ENCODE measurements around the gene CPNE4. TPM values are rescaled to one million over a fixed set of nuclear protein-coding genes. Genes with fewer than 3 reads are reported as not detected.

Gene CPNE4
- polyA plus RNA-seq, 4 donors = 0.66 to 4.8 TPM; not detected in 2

DNA sequence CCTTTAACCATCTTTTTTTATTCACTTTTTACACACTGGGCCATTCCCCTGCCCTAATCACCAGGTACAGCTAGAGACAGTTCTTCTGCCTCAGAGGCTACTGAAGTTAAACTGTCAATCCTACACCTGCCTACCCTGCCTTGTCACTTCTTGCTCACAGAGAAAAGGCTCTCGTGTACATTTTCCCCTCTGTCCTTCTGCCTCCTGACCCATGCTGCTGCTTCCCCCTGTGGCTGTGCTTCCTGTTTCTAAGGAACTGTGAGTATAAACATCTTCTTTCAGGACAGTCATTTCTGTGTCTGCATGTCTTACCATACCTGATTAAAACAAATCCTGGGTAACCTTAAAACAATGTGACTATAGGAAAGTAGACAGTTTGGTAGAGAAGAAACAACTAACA lies 295.6 kb downstream of the CPNE4 start:
- Histone ChIP-seq H3K9me3 (ENCODE audit: control insufficient read depth in 2 of 2, insufficient read depth in 1 of 2, low read depth in 1 of 2, low read length in 1 of 2) (no peaks in the 10 kb centered on the region), H3K4me3 (ENCODE audit: low read depth in 1 of 3, low read length in 3 of 3) (no peak overlapping the region), H3K36me3 (ENCODE audit: control insufficient read depth in 3 of 3, insufficient read depth in 2 of 3, low read depth in 1 of 3, low read length in 3 of 3) (no peaks in the 10 kb centered on the region), H3K27me3 (ENCODE audit: control insufficient read depth in 3 of 3, insufficient read depth in 3 of 3, low read length in 3 of 3) (no peaks in the 10 kb centered on the region), H3K4me1 (ENCODE audit: control insufficient read depth in 3 of 3, insufficient read depth in 2 of 3, low read depth in 1 of 3, low read length in 2 of 3) (no peaks in the 10 kb centered on the region), H3K27ac (ENCODE audit: low read depth in 1 of 3, low read length in 2 of 3) (no peak overlapping the region)
- no peak for FAIRE-seq
- WGBS, 3 donors = 21 to 30% (median 29%) methylated on average over 1 of the region's 1 CpG
- DNase-seq = no peak

DNA sequence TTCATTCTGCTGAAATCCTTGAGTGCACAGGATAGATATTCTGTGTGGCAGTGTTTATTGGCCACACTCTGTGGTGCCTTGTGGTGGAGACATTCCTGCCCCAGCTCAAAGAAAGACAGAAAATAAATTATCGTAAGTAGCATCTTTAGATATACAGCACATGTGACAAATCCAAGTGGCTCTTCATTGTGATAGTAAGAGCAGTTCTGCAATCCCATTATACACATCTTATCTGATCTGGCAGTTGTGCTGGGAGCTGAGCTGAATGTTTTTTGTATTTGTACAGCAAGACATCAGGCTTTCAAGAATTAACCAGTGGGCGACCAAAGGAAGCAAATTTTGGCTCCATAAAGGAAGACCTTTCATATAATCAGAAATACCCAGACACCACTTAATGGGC lies 296.7 kb downstream of the CPNE4 start:
- 71 to 80% (median 77%) methylated on average over 2 of the region's 2 CpGs for WGBS, 3 donors
- no peaks in the 10 kb centered on the region for H3K4me1 ChIP-seq (ENCODE audit: control insufficient read depth in 3 of 3, insufficient read depth in 2 of 3, low read depth in 1 of 3, low read length in 2 of 3)
- no peak overlapping the region for H3K4me3 ChIP-seq (ENCODE audit: low read depth in 1 of 3, low read length in 3 of 3)
- no peaks in the 10 kb centered on the region for H3K9me3 ChIP-seq (ENCODE audit: control insufficient read depth in 2 of 2, insufficient read depth in 1 of 2, low read depth in 1 of 2, low read length in 1 of 2)
- DNase-seq = no peak
- no peak overlapping the region for H3K27ac ChIP-seq (ENCODE audit: low read depth in 1 of 3, low read length in 2 of 3)
- H3K36me3 ChIP-seq (ENCODE audit: control insufficient read depth in 3 of 3, insufficient read depth in 2 of 3, low read depth in 1 of 3, low read length in 3 of 3) = no peaks in the 10 kb centered on the region
- FAIRE-seq = no peak
- H3K27me3 ChIP-seq (ENCODE audit: control insufficient read depth in 3 of 3, insufficient read depth in 3 of 3, low read length in 3 of 3) = no peaks in the 10 kb centered on the region

- H3K27me3 ChIP-seq (ENCODE audit: control insufficient read depth in 3 of 3, insufficient read depth in 3 of 3, low read length in 3 of 3) = no peaks in the 10 kb centered on the region
- no peaks in the 10 kb centered on the region for H3K36me3 ChIP-seq (ENCODE audit: control insufficient read depth in 3 of 3, insufficient read depth in 2 of 3, low read depth in 1 of 3, low read length in 3 of 3)
- DNase-seq (no peak), FAIRE-seq (no peak)
- no peak overlapping the region for H3K4me3 ChIP-seq (ENCODE audit: low read depth in 1 of 3, low read length in 3 of 3)
- H3K9me3 ChIP-seq (ENCODE audit: control insufficient read depth in 2 of 2, insufficient read depth in 1 of 2, low read depth in 1 of 2, low read length in 1 of 2) = no peaks in the 10 kb centered on the region
- no peaks in the 10 kb centered on the region for H3K4me1 ChIP-seq (ENCODE audit: control insufficient read depth in 3 of 3, insufficient read depth in 2 of 3, low read depth in 1 of 3, low read length in 2 of 3)
- H3K27ac ChIP-seq (ENCODE audit: low read depth in 1 of 3, low read length in 2 of 3) = no peak overlapping the region
These were observed 299.3 kb downstream of the CPNE4 start for GRCh38 chr3:131735544-131735943.

GRCh38 chr3:131735116-131735515 lies 299.7 kb downstream of the CPNE4 start:
- no peaks in the 10 kb centered on the region for H3K9me3 ChIP-seq (ENCODE audit: control insufficient read depth in 2 of 2, insufficient read depth in 1 of 2, low read depth in 1 of 2, low read length in 1 of 2)
- H3K27me3 ChIP-seq (ENCODE audit: control insufficient read depth in 3 of 3, insufficient read depth in 3 of 3, low read length in 3 of 3) = no peaks in the 10 kb centered on the region
- H3K4me3 ChIP-seq (ENCODE audit: low read depth in 1 of 3, low read length in 3 of 3) = no peak overlapping the region
- no peaks in the 10 kb centered on the region for H3K36me3 ChIP-seq (ENCODE audit: control insufficient read depth in 3 of 3, insufficient read depth in 2 of 3, low read depth in 1 of 3, low read length in 3 of 3)
- H3K27ac ChIP-seq (ENCODE audit: low read depth in 1 of 3, low read length in 2 of 3) = no peak overlapping the region
- FAIRE-seq (no peak), DNase-seq (no peak)
- H3K4me1 ChIP-seq (ENCODE audit: control insufficient read depth in 3 of 3, insufficient read depth in 2 of 3, low read depth in 1 of 3, low read length in 2 of 3) = no peaks in the 10 kb centered on the region

DNA sequence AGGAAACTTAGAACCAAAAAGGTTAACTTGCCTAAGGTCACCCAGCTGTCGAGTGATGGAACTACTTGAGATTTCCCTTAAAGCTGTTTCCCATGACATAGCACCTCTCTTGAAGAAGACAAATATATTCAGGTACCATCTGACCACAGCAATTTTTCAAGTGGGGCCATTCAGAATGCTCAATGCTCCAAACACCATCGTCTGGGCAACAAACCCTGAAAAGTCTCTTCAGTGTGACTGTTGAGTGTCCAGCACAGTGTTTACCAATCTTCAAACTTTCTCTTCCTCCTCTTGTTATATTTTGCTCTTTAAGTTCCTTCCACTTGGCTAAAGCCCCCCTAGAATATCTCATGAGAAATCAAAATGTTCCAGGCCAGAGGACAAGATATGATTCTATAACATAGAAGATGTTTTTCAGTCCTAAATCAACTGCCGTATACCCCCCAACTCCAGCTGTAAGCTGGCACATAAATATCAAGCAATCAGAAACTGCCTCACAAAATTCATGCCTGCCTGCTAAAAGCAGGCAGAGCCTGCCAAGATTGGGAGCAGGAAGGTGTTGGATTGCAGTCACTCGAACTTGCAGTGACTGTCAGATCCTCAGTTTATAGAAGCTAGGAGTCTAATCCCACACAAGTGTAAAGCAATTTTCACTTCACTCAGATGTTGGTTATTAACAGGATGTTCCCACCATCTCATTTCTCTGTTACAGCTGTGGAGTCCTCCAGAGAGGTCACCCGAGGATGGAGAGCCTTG lies 301.6 kb downstream of the CPNE4 start:
- no peak for DNase-seq
- FAIRE-seq = no peak
- 67 to 73% (median 68%) methylated on average over 5 of the region's 5 CpGs for WGBS, 3 donors
- no peak overlapping the region for H3K4me3 ChIP-seq (ENCODE audit: low read depth in 1 of 3, low read length in 3 of 3)
- no peaks in the 10 kb centered on the region for H3K9me3 ChIP-seq (ENCODE audit: control insufficient read depth in 2 of 2, insufficient read depth in 1 of 2, low read depth in 1 of 2, low read length in 1 of 2)
- H3K36me3 ChIP-seq (ENCODE audit: control insufficient read depth in 3 of 3, insufficient read depth in 2 of 3, low read depth in 1 of 3, low read length in 3 of 3) = no peaks in the 10 kb centered on the region
- no peak overlapping the region for H3K27ac ChIP-seq (ENCODE audit: low read depth in 1 of 3, low read length in 2 of 3)
- H3K27me3 ChIP-seq (ENCODE audit: control insufficient read depth in 3 of 3, insufficient read depth in 3 of 3, low read length in 3 of 3) = no peaks in the 10 kb centered on the region
- no peaks in the 10 kb centered on the region for H3K4me1 ChIP-seq (ENCODE audit: control insufficient read depth in 3 of 3, insufficient read depth in 2 of 3, low read depth in 1 of 3, low read length in 2 of 3)

GRCh38 chr3:131731709-131732108 lies 303.1 kb downstream of the CPNE4 start:
- WGBS, 3 donors = 77 to 85% (median 80%) methylated on average over 2 of the region's 2 CpGs
- H3K4me1 ChIP-seq (ENCODE audit: control insufficient read depth in 3 of 3, insufficient read depth in 2 of 3, low read depth in 1 of 3, low read length in 2 of 3) = no peaks in the 10 kb centered on the region
- no peak for FAIRE-seq
- H3K27ac ChIP-seq (ENCODE audit: low read depth in 1 of 3, low read length in 2 of 3) = no peak overlapping the region
- no peak for DNase-seq
- no peaks in the 10 kb centered on the region for H3K36me3 ChIP-seq (ENCODE audit: control insufficient read depth in 3 of 3, insufficient read depth in 2 of 3, low read depth in 1 of 3, low read length in 3 of 3)
- no peaks in the 10 kb centered on the region for H3K9me3 ChIP-seq (ENCODE audit: control insufficient read depth in 2 of 2, insufficient read depth in 1 of 2, low read depth in 1 of 2, low read length in 1 of 2)
- H3K27me3 ChIP-seq (ENCODE audit: control insufficient read depth in 3 of 3, insufficient read depth in 3 of 3, low read length in 3 of 3) = no peaks in the 10 kb centered on the region
- no peak overlapping the region for H3K4me3 ChIP-seq (ENCODE audit: low read depth in 1 of 3, low read length in 3 of 3)

- no peak for FAIRE-seq
- H3K27me3 ChIP-seq (ENCODE audit: control insufficient read depth in 3 of 3, insufficient read depth in 3 of 3, low read length in 3 of 3) = no peaks in the 10 kb centered on the region
- 73 to 76% (median 74%) methylated on average over 1 of the region's 1 CpG for WGBS, 3 donors
These were observed 304.2 kb downstream of the CPNE4 start for GRCh38 chr3:131730581-131730980.

DNA sequence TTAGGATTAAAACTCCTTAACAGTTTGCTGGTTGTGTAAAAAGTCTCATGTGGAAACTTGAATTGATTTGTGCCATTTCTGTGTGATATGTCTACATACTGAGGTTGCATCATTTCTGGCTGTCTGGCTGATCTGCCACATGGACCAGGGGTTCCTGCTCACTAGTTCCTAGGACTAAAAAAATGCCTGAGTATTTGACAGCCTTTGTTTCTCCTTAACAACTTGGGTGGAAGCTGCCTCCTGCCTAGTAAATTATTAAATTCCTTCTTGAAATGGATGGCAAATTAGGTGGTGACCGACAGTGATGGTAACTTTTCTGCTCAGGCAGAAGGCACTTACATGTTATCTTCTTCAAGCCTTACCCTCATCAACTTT lies 305.2 kb downstream of the CPNE4 start:
- Histone ChIP-seq H3K27ac (ENCODE audit: low read depth in 1 of 3, low read length in 2 of 3) (no peak overlapping the region), H3K9me3 (ENCODE audit: control insufficient read depth in 2 of 2, insufficient read depth in 1 of 2, low read depth in 1 of 2, low read length in 1 of 2) (no peaks in the 10 kb centered on the region), H3K4me3 (ENCODE audit: low read depth in 1 of 3, low read length in 3 of 3) (no peak overlapping the region), H3K4me1 (ENCODE audit: control insufficient read depth in 3 of 3, insufficient read depth in 2 of 3, low read depth in 1 of 3, low read length in 2 of 3) (no peaks in the 10 kb centered on the region), H3K27me3 (ENCODE audit: control insufficient read depth in 3 of 3, insufficient read depth in 3 of 3, low read length in 3 of 3) (no peaks in the 10 kb centered on the region), H3K36me3 (ENCODE audit: control insufficient read depth in 3 of 3, insufficient read depth in 2 of 3, low read depth in 1 of 3, low read length in 3 of 3) (no peaks in the 10 kb centered on the region)
- FAIRE-seq (no peak), DNase-seq (no peak)
- 48 to 70% (median 62%) methylated on average over 1 of the region's 1 CpG for WGBS, 3 donors

More at GRCh38 chr3:131730581-131730980, 304.2 kb downstream of the CPNE4 start:
- no peak for DNase-seq
- no peaks in the 10 kb centered on the region for H3K9me3 ChIP-seq (ENCODE audit: control insufficient read depth in 2 of 2, insufficient read depth in 1 of 2, low read depth in 1 of 2, low read length in 1 of 2)
- no peaks in the 10 kb centered on the region for H3K36me3 ChIP-seq (ENCODE audit: control insufficient read depth in 3 of 3, insufficient read depth in 2 of 3, low read depth in 1 of 3, low read length in 3 of 3)
- H3K27ac ChIP-seq (ENCODE audit: low read depth in 1 of 3, low read length in 2 of 3) = no peak overlapping the region
- H3K4me1 ChIP-seq (ENCODE audit: control insufficient read depth in 3 of 3, insufficient read depth in 2 of 3, low read depth in 1 of 3, low read length in 2 of 3) = no peaks in the 10 kb centered on the region
- H3K4me3 ChIP-seq (ENCODE audit: low read depth in 1 of 3, low read length in 3 of 3) = no peak overlapping the region

Measured in small intestine (tissue), 7 donors.